ENCODE measurements around the gene RAB3C. TPM values are rescaled to one million over a fixed set of nuclear protein-coding genes. Genes with fewer than 3 reads are reported as not detected.
"Not testable (repeated sequence)": the region's sequence is repeated elsewhere in the genome, so short reads cannot be mapped to it uniquely, and the experiment has no call there.

The RAB3C gene
- total and polyA plus RNA-seq, 9 donors = 0.11 to 17.2 (median 2.7) TPM

- intact Hi-C loops (cut with DNase I) = no loop called here
- H3K4me3 ChIP-seq = no peak overlapping the region
- TF ChIP-seq CTCF (IDR thresholded peaks at IDR 0.05) (no peak), EP300 (IDR thresholded peaks at IDR 0.05) (no peak), POLR2A (IDR thresholded peaks at IDR 0.05) (no peak)
- no peaks in the 10 kb centered on the region for H3K9me3 ChIP-seq
- no peaks in the 10 kb centered on the region for H3K27me3 ChIP-seq
- no peaks in the 10 kb centered on the region for H3K36me3 ChIP-seq
- no peak overlapping the region for H3K27ac ChIP-seq
- H3K4me1 ChIP-seq (ENCODE audit: insufficient read depth) = no peaks in the 10 kb centered on the region
- DNase-seq = no peak
Measured at GRCh38 chr5:58595952-58596351, 13.1 kb downstream of the RAB3C start.

GRCh38 chr5:58598440-58598839, 15.6 kb downstream of the RAB3C start:
- H3K36me3 ChIP-seq = no peaks in the 10 kb centered on the region
- no peak overlapping the region for H3K27ac ChIP-seq
- TF ChIP-seq POLR2A (IDR thresholded peaks at IDR 0.05) (no peak), EP300 (IDR thresholded peaks at IDR 0.05) (no peak), CTCF (IDR thresholded peaks at IDR 0.05) (no peak)
- WGBS, 3 donors = 78 to 97% (median 88%) methylated on average over 1 of the region's 1 CpG
- intact Hi-C loops (cut with DNase I) = no loop called here
- no peak overlapping the region for H3K4me3 ChIP-seq
- H3K9me3 ChIP-seq = no peaks in the 10 kb centered on the region
- no peaks in the 10 kb centered on the region for H3K4me1 ChIP-seq (ENCODE audit: insufficient read depth)
- no peaks in the 10 kb centered on the region for H3K27me3 ChIP-seq
- no peak for DNase-seq

DNA sequence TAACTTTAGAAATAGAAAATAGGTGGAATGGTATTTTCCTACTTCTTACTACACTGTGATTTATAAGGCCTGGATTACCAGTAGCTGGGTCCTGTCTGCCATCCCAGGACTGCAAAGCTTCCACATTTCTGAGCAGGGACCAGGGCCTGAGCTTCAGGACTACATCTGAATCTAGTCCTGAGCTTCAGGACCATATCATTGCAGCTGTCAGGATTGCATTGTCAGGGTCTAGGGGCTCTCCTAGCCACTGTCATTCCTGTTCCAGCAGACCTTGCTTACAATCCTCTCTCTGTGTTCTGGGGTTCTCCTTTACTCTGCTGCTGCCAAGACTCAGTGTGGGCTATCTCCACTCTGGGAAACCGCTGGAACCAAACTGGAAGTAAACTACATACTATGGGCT, 16.3 kb downstream of the RAB3C start:
- H3K4me3 ChIP-seq = no peak overlapping the region
- no peaks in the 10 kb centered on the region for H3K9me3 ChIP-seq
- no peaks in the 10 kb centered on the region for H3K36me3 ChIP-seq
- no peak overlapping the region for H3K27ac ChIP-seq
- WGBS, 3 donors = 59 to 85% (median 81%) methylated on average over 1 of the region's 1 CpG
- intact Hi-C loops (cut with DNase I) = no loop called here
- no peak for DNase-seq
- TF ChIP-seq CTCF (IDR thresholded peaks at IDR 0.05) (no peak), POLR2A (IDR thresholded peaks at IDR 0.05) (no peak), EP300 (IDR thresholded peaks at IDR 0.05) (no peak)
- H3K4me1 ChIP-seq (ENCODE audit: insufficient read depth) = no peaks in the 10 kb centered on the region
- H3K27me3 ChIP-seq = no peaks in the 10 kb centered on the region

DNA sequence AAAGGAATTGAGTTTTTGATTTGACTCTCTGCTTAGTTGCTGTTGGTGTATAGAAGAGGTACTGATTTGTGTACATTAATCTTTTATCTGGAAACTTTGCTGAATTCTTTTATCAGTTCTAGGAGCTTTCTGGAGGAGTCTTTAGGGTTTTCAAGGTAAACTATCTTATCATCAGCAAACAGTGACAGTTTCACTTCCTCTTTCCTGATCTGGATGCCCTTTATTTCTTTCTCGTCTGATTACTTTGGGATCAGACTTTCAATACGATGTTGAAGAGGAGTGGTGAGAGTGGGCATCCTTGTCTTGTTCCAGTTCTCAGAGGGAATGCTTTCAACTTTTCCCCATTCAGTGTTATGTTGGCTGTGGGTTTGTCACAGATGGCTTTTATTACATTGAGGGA, 17.7 kb downstream of the RAB3C start:
- H3K27ac ChIP-seq; H3K36me3 ChIP-seq; H3K4me1 ChIP-seq (ENCODE audit: insufficient read depth); intact Hi-C loops (cut with DNase I); H3K27me3 ChIP-seq; DNase-seq; H3K4me3 ChIP-seq; H3K9me3 ChIP-seq: not testable (repeated sequence)
- WGBS, 3 donors = 70 to 79% (median 71%) methylated on average over 2 of the region's 2 CpGs

- H3K27ac ChIP-seq; H3K36me3 ChIP-seq; H3K4me3 ChIP-seq; H3K4me1 ChIP-seq (ENCODE audit: insufficient read depth); intact Hi-C loops (cut with DNase I); H3K9me3 ChIP-seq; DNase-seq; H3K27me3 ChIP-seq: not testable (repeated sequence)
- WGBS, 3 donors = 86 to 93% (median 88%) methylated on average over 4 of the region's 4 CpGs
Measured at GRCh38 chr5:58602889-58603288, 20.0 kb downstream of the RAB3C start.

- Histone ChIP-seq H3K9me3 (no peaks in the 10 kb centered on the region), H3K27me3 (no peaks in the 10 kb centered on the region), H3K27ac (no peak overlapping the region), H3K36me3 (no peaks in the 10 kb centered on the region), H3K4me1 (ENCODE audit: insufficient read depth) (no peaks in the 10 kb centered on the region), H3K4me3 (no peak overlapping the region)
- no peak for DNase-seq
- no peak for TF ChIP-seq EP300 (IDR thresholded peaks at IDR 0.05)
- intact Hi-C loops (cut with DNase I) = no loop called here
- WGBS, 3 donors = 65 to 66% (median 65%) methylated on average over 4 of the region's 4 CpGs
Measured at GRCh38 chr5:58606064-58606463, 23.2 kb downstream of the RAB3C start.
